Stimulated activated naive CD8-positive, alpha-beta T cell treated with anti-CD3 and anti-CD28 coated beads, Interleukin-15, Interleukin-2, amounts not matched to agents 100 ng/mL and 50 ng/mL, for 24 hours (primary cell): ENCODE measurements around the gene IL1R2.

Experiments
- H3K27ac Mint-ChIP-seq: one replicate; pipeline ENCODE4 v1.8.0; 2021; ENCODE audit warnings: mild to moderate bottlenecking, mixed read lengths
- H3K27me3 Mint-ChIP-seq: one replicate; pipeline ENCODE4 v1.8.0; 2021; ENCODE audit warnings: mixed read lengths
- H3K36me3 Mint-ChIP-seq: one replicate; pipeline ENCODE4 v1.8.0; 2021; ENCODE audit warnings: low read depth, mixed read lengths
- H3K4me1 Mint-ChIP-seq: one replicate; pipeline ENCODE4 v1.8.0; 2021; ENCODE audit warnings: low read depth, mixed read lengths
- H3K4me3 Mint-ChIP-seq: one replicate; pipeline ENCODE4 v1.8.0; 2021; ENCODE audit warnings: mild to moderate bottlenecking, mixed read lengths
- H3K9me3 Mint-ChIP-seq: one replicate; pipeline ENCODE4 v1.8.0; 2021; ENCODE audit warnings: mixed read lengths

Gene IL1R2

DNA sequence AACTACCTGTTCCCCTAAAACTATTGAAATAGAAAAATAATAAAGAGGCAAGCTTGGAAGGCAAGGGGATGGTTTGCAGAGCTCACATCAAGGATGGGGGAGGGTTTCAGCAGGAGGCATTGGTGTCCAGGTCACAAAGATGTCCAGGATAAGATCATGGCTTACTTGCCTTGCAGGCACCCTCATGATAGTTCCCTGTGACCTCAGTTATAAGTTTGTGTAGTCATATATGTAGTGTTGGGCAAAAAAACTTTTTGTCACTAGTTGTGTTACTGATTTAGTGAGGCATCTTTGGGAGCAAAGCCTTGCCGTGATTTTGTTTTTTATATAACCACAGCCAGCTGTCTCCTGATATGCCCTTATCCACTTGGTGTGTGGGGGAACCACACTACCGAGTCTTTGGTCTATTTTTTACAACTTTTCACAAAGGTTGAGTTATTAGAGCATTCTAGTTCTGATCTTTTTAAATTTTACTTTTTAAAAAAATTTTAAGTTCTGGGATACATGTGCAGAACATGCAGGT lies 53.3 kb downstream of the IL1R2 start:
- H3K4me1 Mint-ChIP-seq, result peaks cover 20% of the 10 kb centered on the region
- H3K27me3 Mint-ChIP-seq, result peaks cover 52% of the 10 kb centered on the region
- no peak overlapping the region for H3K4me3 Mint-ChIP-seq
- H3K27ac Mint-ChIP-seq, result no peak overlapping the region
- no peaks in the 10 kb centered on the region for H3K36me3 Mint-ChIP-seq
- no peaks in the 10 kb centered on the region for H3K9me3 Mint-ChIP-seq

DNA sequence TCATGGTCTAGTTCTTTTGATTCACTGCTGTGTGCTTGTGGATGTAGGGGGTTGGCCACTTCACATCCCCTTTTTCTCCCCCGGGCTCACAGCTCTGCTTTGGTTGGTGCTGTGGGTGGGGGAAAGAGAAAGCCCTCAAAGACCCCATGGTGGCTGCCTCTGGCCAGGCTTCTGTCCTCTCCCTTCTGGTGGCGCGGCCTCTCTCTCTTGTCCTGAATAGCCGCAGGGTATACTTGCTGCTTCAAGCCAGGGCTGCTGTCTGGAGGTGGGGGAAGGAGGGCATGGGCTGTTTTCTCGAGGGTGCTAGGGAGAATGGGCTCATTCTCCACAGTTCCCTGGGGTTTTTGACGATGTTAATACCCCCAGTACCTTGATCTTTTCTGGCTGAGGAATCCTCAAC lies 53.9 kb downstream of the IL1R2 start:
- peaks cover 50% of the 10 kb centered on the region for H3K27me3 Mint-ChIP-seq
- peaks cover 25% of the 10 kb centered on the region for H3K4me1 Mint-ChIP-seq
- no peaks in the 10 kb centered on the region for H3K9me3 Mint-ChIP-seq
- no peaks in the 10 kb centered on the region for H3K36me3 Mint-ChIP-seq
- H3K4me3 Mint-ChIP-seq, result no peak overlapping the region
- H3K27ac Mint-ChIP-seq, result no peak overlapping the region

DNA sequence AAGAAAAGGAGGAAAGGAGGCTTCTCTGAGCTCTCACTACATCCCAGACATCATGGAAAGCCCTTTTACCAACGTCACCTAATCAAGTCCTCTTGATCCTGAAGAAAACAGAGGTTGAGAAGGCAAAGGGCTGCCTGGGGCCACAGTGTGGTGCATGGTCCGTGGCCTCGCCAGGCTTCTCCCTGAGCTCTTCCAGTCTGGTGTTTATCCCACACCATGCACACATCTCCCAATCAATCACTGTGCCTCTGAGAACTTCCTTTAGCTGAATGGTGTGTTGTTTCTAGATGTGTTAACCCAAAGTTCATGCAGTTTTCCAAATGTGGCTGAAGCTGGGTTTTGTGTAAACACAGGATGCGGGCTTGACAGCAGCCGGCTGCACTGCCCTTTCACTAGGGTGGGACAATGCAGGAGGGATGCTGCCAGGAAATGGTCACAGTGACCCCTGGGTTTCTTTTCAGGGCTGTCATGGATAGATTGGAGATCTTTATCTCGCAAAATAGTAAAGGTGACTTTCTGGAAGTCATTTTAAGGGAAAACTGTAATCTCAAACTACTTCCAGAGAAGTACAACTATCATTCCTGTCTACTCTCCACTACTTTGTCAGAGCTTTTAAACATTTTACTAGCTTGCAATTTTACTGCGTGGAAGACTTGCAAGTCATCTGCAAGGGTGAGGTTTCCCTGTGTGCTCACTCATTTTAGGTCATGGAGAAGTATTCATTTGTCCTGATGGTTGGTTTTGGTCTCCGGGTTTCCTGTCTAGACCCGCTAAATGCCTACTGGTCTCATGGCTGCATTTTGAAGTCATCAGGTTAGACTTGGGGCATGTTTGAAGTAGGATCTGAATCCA lies 54.6 kb downstream of the IL1R2 start:
- no peak overlapping the region for H3K27ac Mint-ChIP-seq
- H3K4me1 Mint-ChIP-seq, result peaks cover 26% of the 10 kb centered on the region
- no peak overlapping the region for H3K4me3 Mint-ChIP-seq
- H3K27me3 Mint-ChIP-seq, result peaks cover 49% of the 10 kb centered on the region
- H3K9me3 Mint-ChIP-seq, result no peaks in the 10 kb centered on the region
- no peaks in the 10 kb centered on the region for H3K36me3 Mint-ChIP-seq

DNA sequence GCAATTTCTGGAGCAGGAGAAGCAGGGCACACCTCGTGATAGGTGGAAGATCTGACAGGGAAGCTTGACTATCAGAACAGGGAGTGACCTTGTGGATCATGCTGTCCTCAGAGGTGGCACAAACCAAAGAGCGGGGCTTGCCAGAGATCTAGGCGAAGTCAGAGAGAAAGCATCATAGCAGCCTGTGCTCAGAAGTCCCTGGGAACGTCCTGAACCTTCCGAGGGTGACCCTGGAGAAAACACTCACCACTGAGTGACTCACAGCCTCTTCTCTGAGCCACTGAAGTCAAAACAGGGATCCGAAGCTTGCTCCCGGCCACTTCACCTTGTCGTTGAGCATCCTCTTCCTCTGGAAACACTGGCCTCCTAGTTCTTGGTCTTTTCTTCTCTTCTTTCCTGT lies 56.7 kb downstream of the IL1R2 start:
- Mint-ChIP-seq H3K9me3 (no peaks in the 10 kb centered on the region), H3K27me3 (peaks cover 42% of the 10 kb centered on the region), H3K27ac (no peak overlapping the region), H3K4me3 (no peak overlapping the region), H3K4me1 (peaks cover 13% of the 10 kb centered on the region), H3K36me3 (no peaks in the 10 kb centered on the region)

DNA sequence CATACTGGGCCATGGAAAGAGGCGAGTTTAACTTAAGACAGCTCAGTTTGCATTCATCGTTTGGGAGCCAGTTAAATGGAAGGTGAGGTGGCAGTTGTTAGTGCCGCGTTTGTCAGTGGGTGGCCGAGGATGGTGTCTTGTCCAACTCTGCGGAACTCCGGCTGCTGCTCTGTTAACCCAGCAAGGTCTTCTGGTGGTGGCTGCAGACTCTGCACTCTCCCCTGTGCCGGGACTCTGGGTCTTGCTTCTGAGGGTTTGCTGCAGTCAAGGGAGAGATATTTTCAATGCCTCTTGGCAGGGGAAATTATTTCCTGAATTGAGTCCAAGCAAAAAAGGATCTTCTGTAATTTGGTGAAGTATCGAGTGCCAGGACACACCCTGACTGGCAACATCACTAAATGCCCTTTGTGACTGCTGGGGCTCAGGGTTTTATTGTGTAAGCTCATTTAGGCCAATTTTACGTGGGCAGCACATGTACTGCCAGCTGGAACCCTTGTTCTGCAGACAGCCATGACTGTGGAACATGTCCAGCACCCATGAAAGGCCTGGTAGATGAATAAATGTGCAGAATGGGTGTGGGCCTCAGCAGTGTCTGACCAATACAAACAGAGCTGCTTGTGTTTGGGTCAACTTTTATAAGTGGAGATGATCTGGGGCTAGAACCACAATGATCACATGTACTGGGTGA lies 58.1 kb downstream of the IL1R2 start:
- H3K4me1 Mint-ChIP-seq, result peaks cover 6% of the 10 kb centered on the region
- no peak overlapping the region for H3K27ac Mint-ChIP-seq
- no peaks in the 10 kb centered on the region for H3K9me3 Mint-ChIP-seq
- H3K27me3 Mint-ChIP-seq, result peaks cover 30% of the 10 kb centered on the region
- no peaks in the 10 kb centered on the region for H3K36me3 Mint-ChIP-seq
- no peak overlapping the region for H3K4me3 Mint-ChIP-seq

DNA sequence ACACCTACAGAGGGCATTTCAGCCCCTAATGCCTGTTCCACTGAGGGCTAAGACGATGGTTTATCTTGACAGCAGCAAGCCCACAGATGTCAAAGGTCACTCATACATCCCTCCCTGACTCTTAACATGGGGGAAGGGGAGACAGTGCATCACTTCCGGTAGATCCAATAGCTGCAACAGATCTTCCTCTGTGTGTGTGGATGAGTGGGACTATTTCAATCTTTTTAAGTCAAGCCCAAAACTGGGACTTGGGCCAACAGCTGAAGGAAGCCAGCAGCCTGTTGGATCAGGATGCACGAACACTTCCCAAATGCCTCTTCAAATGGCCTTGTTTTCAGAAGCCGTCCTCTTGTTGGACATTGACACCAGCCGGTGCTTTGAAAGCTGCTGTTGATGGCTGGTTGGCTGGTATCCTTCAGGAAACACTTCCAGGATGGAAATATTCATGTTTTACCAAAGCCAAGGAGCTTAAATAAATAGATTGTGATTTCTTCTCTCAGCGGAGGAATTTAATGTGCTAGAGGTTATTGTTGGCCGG lies 59.2 kb downstream of the IL1R2 start:
- Mint-ChIP-seq H3K4me3 (no peak overlapping the region), H3K4me1 (peaks cover 5% of the 10 kb centered on the region), H3K27me3 (peaks cover 27% of the 10 kb centered on the region), H3K36me3 (no peaks in the 10 kb centered on the region), H3K9me3 (no peaks in the 10 kb centered on the region), H3K27ac (no peak overlapping the region)

DNA sequence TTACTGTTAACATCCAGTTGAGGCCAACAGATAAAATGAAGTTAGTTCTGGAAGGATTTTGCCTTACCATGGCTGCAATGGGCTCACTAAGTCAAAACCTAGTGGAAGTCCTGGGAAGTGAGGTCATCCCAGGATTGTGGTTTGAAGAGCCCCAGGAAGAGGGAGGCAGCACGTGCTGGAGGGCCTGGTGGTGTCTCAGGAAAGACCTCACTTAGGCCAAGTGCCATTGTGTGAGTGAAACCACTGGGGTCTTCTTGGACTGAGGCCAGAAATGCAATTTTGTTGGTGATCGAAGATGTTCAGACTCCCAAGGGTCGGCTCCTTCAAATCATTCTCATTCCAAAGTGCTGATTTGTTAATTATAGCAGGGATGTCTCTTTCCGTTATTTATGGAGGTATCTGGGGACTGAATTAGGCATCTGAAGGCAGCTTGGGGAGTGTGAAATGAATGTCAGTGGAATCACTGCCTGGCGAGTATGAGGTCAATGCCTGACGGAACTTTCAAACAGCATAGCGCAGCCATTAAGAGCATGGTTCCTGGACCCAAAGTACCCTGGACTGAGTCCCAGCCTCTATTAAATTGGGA lies 60.0 kb downstream of the IL1R2 start:
- Mint-ChIP-seq H3K36me3 (no peaks in the 10 kb centered on the region), H3K4me3 (no peak overlapping the region), H3K4me1 (peaks cover 7% of the 10 kb centered on the region), H3K27ac (no peak overlapping the region), H3K9me3 (no peaks in the 10 kb centered on the region), H3K27me3 (peaks cover 18% of the 10 kb centered on the region)

DNA sequence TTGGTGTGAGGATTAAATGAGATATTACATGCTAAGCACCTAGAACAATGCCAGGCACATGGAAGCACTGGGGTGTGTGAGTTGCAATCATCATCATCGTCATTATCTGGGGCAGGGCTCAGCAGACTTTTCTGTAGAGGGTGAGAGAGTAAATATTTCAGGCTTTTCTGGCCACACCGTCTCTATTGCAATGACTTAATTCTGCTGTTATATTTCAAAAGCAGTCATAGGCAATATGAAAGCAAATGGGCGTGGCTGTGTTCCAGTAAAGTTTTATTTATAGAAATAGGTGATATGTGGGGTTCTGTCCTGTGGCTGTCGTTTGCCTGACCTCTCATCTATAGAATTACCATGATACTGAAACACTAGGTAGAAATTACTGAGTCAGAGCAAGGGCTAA lies 60.6 kb downstream of the IL1R2 start:
- peaks cover 13% of the 10 kb centered on the region for H3K4me1 Mint-ChIP-seq
- H3K9me3 Mint-ChIP-seq, result no peaks in the 10 kb centered on the region

DNA sequence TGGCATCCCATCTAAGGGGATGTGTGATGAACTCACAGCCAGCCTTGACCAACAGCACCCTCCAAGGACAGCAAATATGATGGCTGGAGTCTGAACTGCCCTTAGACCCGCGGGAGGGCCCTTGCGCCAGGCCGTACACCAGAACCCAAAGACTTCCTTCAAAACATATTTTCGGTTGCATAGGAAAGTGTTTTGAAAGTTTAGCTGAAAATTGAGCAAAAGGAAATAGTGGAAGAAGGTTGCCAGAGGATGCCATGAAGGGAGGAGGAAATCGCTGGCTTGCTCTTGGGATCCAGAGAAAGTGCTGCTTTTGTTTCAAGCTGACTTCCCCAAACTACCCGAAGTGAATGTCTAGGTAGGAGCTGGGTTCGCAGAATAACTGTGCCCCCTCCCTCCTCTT lies 61.3 kb downstream of the IL1R2 start:
- H3K9me3 Mint-ChIP-seq, result no peaks in the 10 kb centered on the region
- no peak overlapping the region for H3K27ac Mint-ChIP-seq
- peaks cover 19% of the 10 kb centered on the region for H3K4me1 Mint-ChIP-seq
- H3K27me3 Mint-ChIP-seq, result peaks cover 7% of the 10 kb centered on the region
- H3K36me3 Mint-ChIP-seq, result no peaks in the 10 kb centered on the region
- no peak overlapping the region for H3K4me3 Mint-ChIP-seq

More for the DNA sequence above, 60.6 kb downstream of the IL1R2 start:
- peaks cover 14% of the 10 kb centered on the region for H3K27me3 Mint-ChIP-seq
- H3K27ac Mint-ChIP-seq, result no peak overlapping the region
- H3K4me3 Mint-ChIP-seq, result no peak overlapping the region
- H3K36me3 Mint-ChIP-seq, result no peaks in the 10 kb centered on the region

DNA sequence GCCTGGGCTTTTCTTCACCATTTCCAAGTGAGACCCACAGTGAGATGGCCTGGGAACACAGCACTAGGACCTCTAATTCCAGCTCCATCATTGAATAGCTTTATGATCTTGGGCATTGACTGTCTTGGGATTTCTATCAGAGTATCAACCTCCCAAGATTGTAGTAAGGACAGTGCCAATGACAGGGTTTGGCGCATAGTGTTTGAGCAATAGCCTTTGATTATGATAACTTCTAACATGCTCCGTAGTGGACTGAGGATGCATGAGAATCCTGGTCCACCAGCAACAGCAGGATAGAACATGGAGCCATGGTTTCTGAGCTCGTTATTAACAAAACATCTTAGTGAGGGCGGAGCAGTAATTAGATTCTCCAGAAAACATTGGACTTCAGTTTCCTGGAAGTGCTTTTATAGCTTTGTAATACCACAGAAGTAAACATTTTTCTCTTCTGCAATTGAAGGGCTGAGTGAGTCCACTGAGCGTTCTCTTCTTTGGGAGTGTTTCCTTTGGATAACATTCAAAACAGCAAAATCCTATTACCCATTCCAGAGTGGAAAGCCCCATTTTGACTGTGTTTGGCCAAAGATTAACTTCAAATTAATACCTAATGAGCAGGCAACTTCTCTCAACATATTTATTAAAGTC lies 63.7 kb downstream of the IL1R2 start:
- Mint-ChIP-seq H3K4me1 (peaks cover 21% of the 10 kb centered on the region), H3K36me3 (no peaks in the 10 kb centered on the region), H3K27ac (no peak overlapping the region), H3K9me3 (no peaks in the 10 kb centered on the region), H3K4me3 (no peak overlapping the region), H3K27me3 (peaks cover 6% of the 10 kb centered on the region)

DNA sequence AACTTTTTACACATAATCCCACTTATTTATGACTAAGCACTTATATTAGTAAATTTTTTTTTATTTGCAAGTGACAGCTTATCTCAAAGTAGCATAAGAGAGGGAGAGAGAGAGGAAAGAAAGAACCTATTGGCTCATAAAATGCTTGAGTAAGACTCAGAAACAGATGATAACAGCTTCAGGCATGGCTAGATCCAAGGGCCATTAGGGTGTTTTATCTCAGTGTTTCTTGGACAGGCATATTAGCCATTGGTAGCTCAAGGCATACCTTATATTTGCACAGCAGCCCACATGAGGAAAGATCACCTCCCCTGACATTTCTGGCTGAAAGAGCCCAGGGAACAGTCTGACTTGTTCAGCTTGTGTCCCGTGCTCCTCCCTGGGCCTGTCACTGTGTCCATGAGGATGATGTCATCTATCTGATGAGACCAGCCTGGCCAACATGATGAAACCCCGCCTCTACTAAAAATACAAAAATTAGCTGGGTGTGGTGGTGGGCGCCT lies 64.4 kb downstream of the IL1R2 start:
- H3K4me3 Mint-ChIP-seq, result no peak overlapping the region

DNA sequence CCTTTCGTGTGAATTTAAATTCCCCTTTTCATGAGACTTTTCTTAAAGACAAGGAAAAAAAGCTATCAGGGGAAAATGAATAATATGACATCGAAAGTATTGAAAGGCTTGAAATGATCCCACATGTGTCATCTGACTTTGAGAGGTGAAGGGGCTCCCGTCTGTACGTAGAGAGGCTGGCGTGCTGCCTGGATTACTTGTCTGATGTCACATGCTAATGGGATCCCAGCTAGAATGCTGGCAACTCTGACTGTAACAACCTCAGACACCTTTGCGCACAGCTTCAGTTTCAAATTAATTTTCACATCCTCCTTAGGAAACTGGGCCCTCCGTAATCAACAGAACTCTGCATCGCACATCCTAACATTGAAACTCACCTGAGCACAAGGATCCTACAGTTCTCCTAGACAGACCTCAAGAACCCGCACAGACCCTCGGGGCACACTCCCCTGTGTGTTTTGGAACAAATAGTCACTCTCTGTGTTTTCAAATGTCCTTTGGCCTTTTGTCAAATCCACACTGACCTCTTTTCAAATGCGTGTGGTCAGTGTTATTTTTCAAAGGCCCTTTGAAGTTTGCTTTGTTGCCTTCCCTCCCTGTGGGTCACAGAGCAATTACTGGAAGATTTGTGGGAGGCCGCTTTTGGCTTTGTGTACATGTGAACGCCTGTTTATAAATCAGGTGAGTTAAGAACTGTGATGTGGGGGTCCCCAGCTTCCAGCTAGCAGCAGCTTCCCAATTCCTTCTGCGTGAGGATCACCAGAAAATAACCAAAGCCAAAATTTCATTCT lies 65.9 kb downstream of the IL1R2 start:
- Mint-ChIP-seq H3K9me3 (no peaks in the 10 kb centered on the region), H3K4me1 (peaks cover 28% of the 10 kb centered on the region), H3K27ac (peak overlapping the region; percentile 3), H3K36me3 (no peaks in the 10 kb centered on the region), H3K4me3 (no peak overlapping the region), H3K27me3 (peaks cover 6% of the 10 kb centered on the region)

More for the DNA sequence above, 64.4 kb downstream of the IL1R2 start:
- no peaks in the 10 kb centered on the region for H3K36me3 Mint-ChIP-seq
- peaks cover 18% of the 10 kb centered on the region for H3K4me1 Mint-ChIP-seq
- no peak overlapping the region for H3K27ac Mint-ChIP-seq
- H3K27me3 Mint-ChIP-seq, result peaks cover 6% of the 10 kb centered on the region
- no peaks in the 10 kb centered on the region for H3K9me3 Mint-ChIP-seq

DNA sequence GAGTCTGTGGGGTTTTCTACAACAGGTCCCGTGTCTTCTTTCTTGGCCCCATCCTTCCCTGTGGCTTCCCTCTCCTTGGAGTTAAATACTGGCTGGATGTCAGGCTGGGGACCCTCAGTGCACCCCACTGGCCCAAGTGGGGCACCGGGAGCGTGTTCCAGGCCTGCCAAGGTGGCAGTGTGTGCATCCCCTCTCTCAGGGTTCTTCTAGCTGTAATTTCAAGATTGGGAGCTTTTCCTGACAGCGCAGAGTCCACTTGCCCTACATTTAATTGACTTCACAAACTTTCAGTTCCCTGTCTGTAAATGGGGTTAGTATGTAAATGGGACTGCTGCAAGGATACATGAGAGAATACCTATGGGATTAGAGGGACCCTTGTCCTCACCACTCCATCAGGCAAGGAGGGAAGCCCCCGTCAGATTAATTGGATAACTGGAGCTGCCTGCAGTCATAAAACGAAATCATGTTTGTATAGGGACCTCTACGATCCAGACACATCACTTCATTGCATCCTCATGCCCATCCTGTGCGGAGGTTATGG lies 66.6 kb downstream of the IL1R2 start:
- Mint-ChIP-seq H3K27ac (no peak overlapping the region), H3K4me3 (no peak overlapping the region), H3K27me3 (peaks cover 3% of the 10 kb centered on the region), H3K4me1 (peaks cover 35% of the 10 kb centered on the region), H3K36me3 (no peaks in the 10 kb centered on the region), H3K9me3 (no peaks in the 10 kb centered on the region)
